SK-N-SH treated with all-trans-retinoic acid at 6 μM for 48 hours (cell line): ENCODE data around the gene ASS1.

ENCODE experiments used
- ATAC-seq: fragments of 200-7000 bp; cut with Tn5 transposase; 3 replicates; pipeline ENCODE4 v1.9.1; 2020; ENCODE audit warnings: mild to moderate bottlenecking, moderate library complexity
- ARNTL ChIP-seq: fragments of 450-650 bp; formaldehyde crosslinking; IDR thresholded peaks from 2 replicates; pipeline ENCODE4 v1.5.0; 2020; ENCODE audit warnings: low read depth, mild to moderate bottlenecking, moderate library complexity, borderline replicate concordance
- BACH2 ChIP-seq: fragments of 250-450 bp; sonication (Bioruptor Pico); IDR thresholded peaks from 2 replicates; pipeline ENCODE4 v1.9.0; 2021; ENCODE audit warnings: mild to moderate bottlenecking, borderline replicate concordance
- CSDC2 ChIP-seq: fragments of 250-450 bp; sonication (Bioruptor Pico); IDR thresholded peaks from 2 replicates; pipeline ENCODE4 v1.5.0; 2020; ENCODE audit warnings: mild to moderate bottlenecking, moderate library complexity
- CSRNP3 ChIP-seq: fragments of 250-450 bp; sonication (Bioruptor Pico); IDR thresholded peaks from 2 replicates; pipeline ENCODE4 v1.5.1; 2021; ENCODE audit warnings: mild to moderate bottlenecking, moderate library complexity
- ESRRG ChIP-seq: fragments of 250-450 bp; sonication (Bioruptor Pico); IDR thresholded peaks from 2 replicates; pipeline ENCODE4 v1.6.1; 2021; ENCODE audit warnings: mild to moderate bottlenecking
- ISL1 ChIP-seq: fragments of 250-450 bp; sonication (Bioruptor Pico); IDR thresholded peaks from 2 replicates; pipeline ENCODE4 v2.1.2; 2022; ENCODE audit warnings: mild to moderate bottlenecking, moderate library complexity
- OSR1 ChIP-seq: fragments of 250-450 bp; sonication (Bioruptor Pico); IDR thresholded peaks from 2 replicates; pipeline ENCODE4 v1.8.0; 2022; ENCODE audit warnings: moderate library complexity, mild to moderate bottlenecking, inconsistent platforms
- PATZ1 ChIP-seq: fragments of 250-450 bp; sonication (Bioruptor Pico); IDR thresholded peaks from 2 replicates; pipeline ENCODE4 v1.8.0; 2020; ENCODE audit warnings: mild to moderate bottlenecking, moderate library complexity, borderline replicate concordance
- POU6F1 ChIP-seq: fragments of 250-450 bp; sonication (Bioruptor Pico); IDR thresholded peaks from 2 replicates; pipeline ENCODE4 v1.8.0; 2021; ENCODE audit warnings: low read depth, mild to moderate bottlenecking, moderate library complexity, borderline replicate concordance
- PPARA ChIP-seq: fragments of 250-450 bp; sonication (Bioruptor Pico); IDR thresholded peaks from 2 replicates; pipeline ENCODE4 v1.5.0; 2020; ENCODE audit warnings: mild to moderate bottlenecking, borderline replicate concordance
- RARB ChIP-seq: fragments of 250-450 bp; sonication (Bioruptor Pico); IDR thresholded peaks from 2 replicates; pipeline ENCODE4 v1.8.0; 2021; ENCODE audit warnings: mild to moderate bottlenecking, moderate library complexity
- SNAI2 ChIP-seq: fragments of 250-450 bp; sonication (Bioruptor Pico); IDR thresholded peaks from 2 replicates; pipeline ENCODE4 v1.5.0; 2020; ENCODE audit warnings: mild to moderate bottlenecking, moderate library complexity
- TCF4 ChIP-seq: fragments of 250-450 bp; sonication (Bioruptor Pico); IDR thresholded peaks from 2 replicates; pipeline ENCODE4 v1.8.0; 2021; ENCODE audit warnings: mild to moderate bottlenecking, moderate library complexity, borderline replicate concordance
- TOX ChIP-seq: fragments of 250-450 bp; sonication (Bioruptor Pico); IDR thresholded peaks from 2 replicates; pipeline ENCODE4 v1.8.0; 2021; ENCODE audit warnings: mild to moderate bottlenecking, moderate library complexity, borderline replicate concordance
- TSHZ2 ChIP-seq: fragments of 250-450 bp; sonication (Bioruptor Pico); IDR thresholded peaks from 2 replicates; pipeline ENCODE4 v1.5.0; 2020; ENCODE audit warnings: mild to moderate bottlenecking, moderate library complexity
- ZC3H10 ChIP-seq: fragments of 250-450 bp; sonication (Bioruptor Pico); IDR thresholded peaks from 2 replicates; pipeline ENCODE4 v1.5.1; 2021; ENCODE audit warnings: mild to moderate bottlenecking, moderate library complexity
- ZFP3 ChIP-seq: fragments of 250-450 bp; sonication (Bioruptor Pico); IDR thresholded peaks from 2 replicates; pipeline ENCODE4 v1.5.0; 2020; ENCODE audit warnings: mild to moderate bottlenecking, moderate library complexity
- ZFP30 ChIP-seq: fragments of 450-650 bp; formaldehyde crosslinking; IDR thresholded peaks from 2 replicates; pipeline ENCODE4 v1.5.0; 2022; ENCODE audit warnings: mild to moderate bottlenecking, moderate library complexity
- ZNF565 ChIP-seq: fragments of 450-650 bp; formaldehyde crosslinking; conservative IDR thresholded peaks from 2 replicates; pipeline ENCODE4 v1.5.0; 2020; ENCODE audit warnings: low read depth, mild to moderate bottlenecking, moderate library complexity
- ZNF70 ChIP-seq: fragments of 450-650 bp; formaldehyde crosslinking; IDR thresholded peaks from 2 replicates; pipeline ENCODE4 v1.5.0; 2020; ENCODE audit warnings: mild to moderate bottlenecking, moderate library complexity
- ZNF8 ChIP-seq: fragments of 450-650 bp; formaldehyde crosslinking; IDR thresholded peaks from 2 replicates; pipeline ENCODE4 v1.5.0; 2020; ENCODE audit warnings: mild to moderate bottlenecking, moderate library complexity

The ASS1 gene

GRCh38 chr9:130447193-130447816 is 2.5 kb downstream of the ASS1 start:
- TF ChIP-seq ZC3H10, result no peak
- no peak for TF ChIP-seq PATZ1
- no peak for TF ChIP-seq ZFP30 (CRISPR knock-in tag)
- no peak for TF ChIP-seq CSDC2
- TF ChIP-seq BACH2 (CRISPR knock-in tag), result no peak
- TF ChIP-seq OSR1 (CRISPR knock-in tag), result no peak
- no peak for TF ChIP-seq PPARA
- TF ChIP-seq ZNF8, result no peak
- no peak for TF ChIP-seq CSRNP3 (CRISPR knock-in tag)
- TF ChIP-seq ZNF70 (CRISPR knock-in tag), result no peak
- no peak for TF ChIP-seq POU6F1 (CRISPR knock-in tag)
- no peak for TF ChIP-seq ZFP3 (CRISPR knock-in tag)
- no peak for TF ChIP-seq TCF4
- no peak for TF ChIP-seq RARB
- TF ChIP-seq ISL1 (CRISPR knock-in tag), result no peak
- no peak for TF ChIP-seq ESRRG
- no peak for TF ChIP-seq TOX (CRISPR knock-in tag)
- TF ChIP-seq SNAI2 (CRISPR knock-in tag), result no peak
- no peak for TF ChIP-seq ZNF565 (CRISPR knock-in tag)
- TF ChIP-seq TSHZ2 (CRISPR knock-in tag), result no peak
- ATAC-seq, result no peak

DNA sequence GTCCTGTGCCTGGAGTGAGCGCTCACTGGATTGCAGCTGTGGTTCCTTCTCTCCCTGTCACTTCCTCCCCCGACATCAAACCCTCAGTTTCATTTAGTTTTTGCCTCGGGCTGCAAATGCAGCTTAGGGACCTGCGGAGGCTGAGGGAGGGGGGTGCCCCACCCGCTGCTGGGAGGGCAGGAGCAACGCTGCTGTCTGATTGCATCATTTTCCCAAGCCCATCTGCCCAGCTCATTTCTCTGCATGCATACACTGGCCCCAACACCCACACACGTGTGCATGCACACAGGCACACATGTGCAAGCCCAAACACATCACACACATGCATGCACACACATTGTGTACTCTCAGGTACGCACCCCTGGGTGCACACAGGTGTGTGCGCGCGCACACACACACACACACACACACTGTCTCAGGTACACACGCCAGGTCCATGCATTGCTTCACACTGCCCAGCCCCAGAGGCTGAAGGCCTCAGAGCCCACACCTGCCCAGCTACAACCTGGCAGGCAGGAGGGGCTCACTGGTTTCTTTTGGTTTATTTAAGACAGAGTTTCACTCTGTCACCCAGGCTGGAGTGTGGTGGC is 3.4 kb downstream of the ASS1 start:
- no peak for ATAC-seq
- no peak for TF ChIP-seq ARNTL
- no peak for TF ChIP-seq TCF4
- TF ChIP-seq POU6F1 (CRISPR knock-in tag), result no peak
- no peak for TF ChIP-seq TOX (CRISPR knock-in tag)
- TF ChIP-seq BACH2 (CRISPR knock-in tag), result no peak
- TF ChIP-seq ISL1 (CRISPR knock-in tag), result no peak
- TF ChIP-seq ZC3H10, result no peak
- no peak for TF ChIP-seq ZNF70 (CRISPR knock-in tag)
- TF ChIP-seq PPARA, result no peak
- TF ChIP-seq CSDC2, result no peak
